ENCODE data around the gene RAB4A.

GRCh38 chr1:229227298-229227919, 43.5 kb upstream of the RAB4A start:
- TF ChIP-seq, protein P1, sequence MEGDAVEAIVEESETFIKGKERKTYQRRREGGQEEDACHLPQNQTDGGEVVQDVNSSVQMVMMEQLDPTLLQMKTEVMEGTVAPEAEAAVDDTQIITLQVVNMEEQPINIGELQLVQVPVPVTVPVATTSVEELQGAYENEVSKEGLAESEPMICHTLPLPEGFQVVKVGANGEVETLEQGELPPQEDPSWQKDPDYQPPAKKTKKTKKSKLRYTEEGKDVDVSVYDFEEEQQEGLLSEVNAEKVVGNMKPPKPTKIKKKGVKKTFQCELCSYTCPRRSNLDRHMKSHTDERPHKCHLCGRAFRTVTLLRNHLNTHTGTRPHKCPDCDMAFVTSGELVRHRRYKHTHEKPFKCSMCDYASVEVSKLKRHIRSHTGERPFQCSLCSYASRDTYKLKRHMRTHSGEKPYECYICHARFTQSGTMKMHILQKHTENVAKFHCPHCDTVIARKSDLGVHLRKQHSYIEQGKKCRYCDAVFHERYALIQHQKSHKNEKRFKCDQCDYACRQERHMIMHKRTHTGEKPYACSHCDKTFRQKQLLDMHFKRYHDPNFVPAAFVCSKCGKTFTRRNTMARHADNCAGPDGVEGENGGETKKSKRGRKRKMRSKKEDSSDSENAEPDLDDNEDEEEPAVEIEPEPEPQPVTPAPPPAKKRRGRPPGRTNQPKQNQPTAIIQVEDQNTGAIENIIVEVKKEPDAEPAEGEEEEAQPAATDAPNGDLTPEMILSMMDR (IDR thresholded peaks at IDR 0.05), result peak; percentile 48 to 89 (median 85)
- TF ChIP-seq POLR2A (IDR thresholded peaks at IDR 0.05), result no peak

Measured in Peyer's patch (tissue), 4 donors.